ENCODE results near the gene SLC38A11.
"Not testable (repeated sequence)": the region's sequence is repeated elsewhere in the genome, so short reads cannot be mapped to it uniquely, and the experiment has no call there.

SLC38A11 gene, protein sequence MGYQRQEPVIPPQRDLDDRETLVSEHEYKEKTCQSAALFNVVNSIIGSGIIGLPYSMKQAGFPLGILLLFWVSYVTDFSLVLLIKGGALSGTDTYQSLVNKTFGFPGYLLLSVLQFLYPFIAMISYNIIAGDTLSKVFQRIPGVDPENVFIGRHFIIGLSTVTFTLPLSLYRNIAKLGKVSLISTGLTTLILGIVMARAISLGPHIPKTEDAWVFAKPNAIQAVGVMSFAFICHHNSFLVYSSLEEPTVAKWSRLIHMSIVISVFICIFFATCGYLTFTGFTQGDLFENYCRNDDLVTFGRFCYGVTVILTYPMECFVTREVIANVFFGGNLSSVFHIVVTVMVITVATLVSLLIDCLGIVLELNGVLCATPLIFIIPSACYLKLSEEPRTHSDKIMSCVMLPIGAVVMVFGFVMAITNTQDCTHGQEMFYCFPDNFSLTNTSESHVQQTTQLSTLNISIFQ

DNA sequence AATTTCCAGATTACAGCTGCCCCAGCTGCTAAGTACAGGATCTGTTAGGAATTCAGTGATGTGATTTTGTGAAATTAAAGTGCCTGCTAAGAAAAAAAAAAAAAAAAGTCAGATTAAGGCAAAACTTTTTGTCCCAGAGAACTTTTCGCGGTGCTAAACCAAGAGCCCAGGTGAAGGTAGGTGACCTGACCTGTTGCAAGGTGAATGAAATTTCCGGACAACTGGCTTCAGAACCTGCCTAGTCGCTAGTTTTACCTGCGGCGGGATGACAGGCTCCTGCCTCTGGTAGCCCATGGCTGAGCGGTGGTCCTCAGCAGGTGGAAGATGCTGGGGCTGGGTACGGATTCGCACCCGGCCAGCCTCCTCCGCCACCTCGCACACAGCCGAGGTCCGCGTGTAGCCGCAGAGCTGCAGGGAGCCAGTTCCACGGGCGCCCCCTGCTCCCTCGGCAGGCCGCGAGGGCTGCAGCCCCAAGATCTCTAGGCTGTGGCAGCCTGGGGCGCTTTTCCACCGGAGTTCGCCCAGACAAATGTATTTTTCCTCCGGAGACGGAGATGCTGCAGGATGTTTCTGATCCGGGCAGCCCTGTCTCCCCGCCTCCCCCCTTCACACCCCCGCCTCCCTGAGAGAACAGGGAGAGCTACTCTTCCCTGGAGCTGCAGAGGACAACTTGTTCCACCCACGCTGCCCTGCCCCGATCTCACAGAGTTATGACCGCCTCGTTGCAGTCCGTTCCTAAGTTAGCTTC is at the start of gene SLC38A11:
TSS of gene SLC38A11 (minus strand) at position 572 of the 748 bp plus-strand sequence. CDS start at position 294, 278 bp downstream.
- DNase-seq, result no peak

DNA sequence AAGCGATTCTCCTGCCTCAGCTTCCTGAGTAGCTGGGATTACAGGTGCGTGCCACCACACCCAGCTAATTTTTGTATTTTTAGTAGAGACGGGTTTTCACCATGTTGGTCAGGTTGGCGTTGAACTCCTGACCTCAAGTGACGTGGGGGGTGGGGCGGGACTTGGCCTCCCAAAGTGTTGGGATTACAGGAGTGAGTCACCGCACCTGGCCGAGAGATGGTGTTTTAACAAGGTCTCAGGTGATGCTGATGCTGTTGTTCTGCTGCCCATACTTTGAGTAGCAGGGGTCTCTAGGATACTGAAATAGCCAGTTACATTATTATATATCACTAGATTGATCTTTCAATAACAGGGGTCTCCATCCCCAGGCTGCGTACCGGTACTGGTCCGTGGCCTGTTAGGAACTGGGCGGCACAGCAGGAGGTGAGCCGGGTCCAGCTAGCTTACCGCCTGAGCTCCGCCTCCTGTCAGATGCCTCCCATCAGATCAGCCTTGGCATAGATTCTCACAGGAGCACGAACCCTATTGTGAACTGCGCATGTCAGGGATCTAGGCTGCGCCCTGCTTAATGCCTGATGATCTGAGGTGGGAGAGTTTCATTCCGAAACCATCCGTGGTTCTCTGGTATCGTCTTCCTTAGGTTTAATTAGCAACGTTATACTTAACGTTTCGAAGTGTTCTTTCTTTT is 48.3 kb upstream of the SLC38A11 start:
- peak; percentile 38 for DNase-seq

DNA sequence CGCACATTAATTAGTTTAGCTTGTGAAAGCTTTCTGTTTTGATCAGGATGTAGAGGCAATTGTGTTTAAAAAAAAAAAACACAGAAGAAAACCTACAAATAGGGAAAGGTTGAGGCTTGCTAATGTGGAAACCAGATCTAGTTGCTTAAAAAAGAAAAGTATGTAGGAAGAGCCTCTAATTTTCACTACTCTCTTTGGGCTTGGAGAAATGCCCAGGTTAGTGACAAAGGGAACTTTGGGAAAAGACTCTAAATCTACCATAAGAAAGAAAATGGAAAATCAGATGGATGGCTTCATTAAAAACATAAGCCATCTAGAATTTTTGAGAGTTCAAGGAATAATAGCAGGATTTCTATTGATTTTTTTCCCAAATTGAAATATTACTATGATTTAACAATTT is 47.3 kb upstream of the SLC38A11 start:
- DNase-seq, result no peak

DNA sequence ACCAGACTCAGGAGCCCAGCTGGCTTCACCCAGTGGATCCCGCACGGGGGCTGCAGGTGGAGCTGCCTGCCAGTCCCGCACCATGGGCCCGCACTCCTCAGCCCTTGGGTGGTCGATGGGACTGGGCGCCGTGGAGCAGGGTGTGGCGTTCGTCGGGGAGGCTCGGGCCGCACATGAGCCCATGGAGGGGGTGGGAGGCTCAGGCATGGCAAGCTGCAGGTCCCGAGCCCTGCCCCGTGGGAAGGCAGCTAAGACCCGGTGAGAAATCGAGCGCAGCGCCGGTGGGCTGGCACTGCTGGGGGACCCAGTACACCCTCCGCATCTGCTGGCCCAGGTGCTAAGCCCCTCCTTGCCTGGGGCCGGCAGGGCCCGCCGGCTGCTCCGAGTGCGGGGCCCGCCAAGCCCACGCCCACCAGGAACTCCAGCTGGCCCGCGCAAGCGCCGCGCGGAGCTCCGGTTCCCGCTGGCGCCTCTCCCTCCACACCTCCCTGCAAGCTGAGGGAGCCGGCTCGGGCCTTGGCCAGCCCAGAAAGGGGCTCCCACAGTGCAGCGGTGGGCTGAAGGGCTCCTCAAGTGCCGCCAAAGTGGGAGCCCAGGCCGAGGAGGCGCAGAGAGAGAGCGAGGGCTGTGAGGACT is 39.5 kb upstream of the SLC38A11 start:
- DNase-seq, result not testable (repeated sequence)

DNA sequence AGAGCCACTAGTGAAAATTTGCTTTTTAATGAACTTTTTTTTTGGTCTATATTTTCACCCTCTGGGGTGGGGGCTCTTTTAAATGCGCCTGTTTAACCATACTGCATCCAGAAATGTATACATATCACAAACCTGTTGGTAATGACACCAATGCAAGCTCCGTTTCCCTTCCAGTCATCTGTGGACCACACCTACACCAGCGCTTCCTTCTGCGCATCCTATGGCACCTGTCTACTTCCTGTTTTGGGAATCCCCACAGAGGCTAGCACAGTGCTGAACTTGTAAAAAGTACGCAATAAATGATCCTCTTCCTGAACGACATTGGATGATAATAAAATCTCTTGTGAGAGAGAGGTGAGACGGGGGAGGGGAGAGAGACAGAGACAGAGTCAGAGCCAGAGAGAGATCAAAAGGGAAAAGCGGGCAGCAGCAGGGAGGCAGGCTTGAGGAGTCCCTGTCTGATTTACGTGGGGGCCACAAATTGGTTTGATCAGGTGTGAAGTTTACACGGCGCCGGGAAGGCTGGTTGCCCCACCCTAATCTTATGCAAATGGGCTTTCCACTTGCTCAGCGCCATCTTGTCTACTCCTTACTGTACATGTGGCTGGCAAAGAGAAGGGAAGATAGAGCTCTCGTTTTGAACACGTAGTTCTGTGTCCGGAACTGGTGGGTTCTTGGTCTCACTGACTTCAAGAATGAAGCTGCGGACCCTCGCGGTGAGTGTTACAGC is 38.1 kb upstream of the SLC38A11 start:
- no peak for DNase-seq

DNA sequence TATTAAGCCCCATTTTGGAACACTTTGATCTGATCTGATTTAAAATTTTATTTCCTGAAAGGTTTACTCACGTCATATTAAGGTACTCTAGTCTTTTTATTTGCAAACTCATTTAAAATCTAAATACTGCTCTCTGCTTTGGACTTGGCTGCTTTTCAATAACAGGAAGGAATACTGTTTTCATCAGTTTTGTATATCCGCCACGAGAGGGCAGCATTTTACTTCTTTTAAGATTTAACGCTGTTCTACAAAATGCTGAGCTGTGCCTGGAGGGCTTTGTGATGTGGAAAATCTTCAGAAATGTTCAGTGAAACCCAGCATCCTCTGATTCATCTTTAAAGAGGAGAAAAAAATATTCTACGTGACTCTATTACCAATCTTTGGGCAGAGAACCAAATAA is 37.5 kb upstream of the SLC38A11 start:
- peak; percentile 37 for DNase-seq

DNA sequence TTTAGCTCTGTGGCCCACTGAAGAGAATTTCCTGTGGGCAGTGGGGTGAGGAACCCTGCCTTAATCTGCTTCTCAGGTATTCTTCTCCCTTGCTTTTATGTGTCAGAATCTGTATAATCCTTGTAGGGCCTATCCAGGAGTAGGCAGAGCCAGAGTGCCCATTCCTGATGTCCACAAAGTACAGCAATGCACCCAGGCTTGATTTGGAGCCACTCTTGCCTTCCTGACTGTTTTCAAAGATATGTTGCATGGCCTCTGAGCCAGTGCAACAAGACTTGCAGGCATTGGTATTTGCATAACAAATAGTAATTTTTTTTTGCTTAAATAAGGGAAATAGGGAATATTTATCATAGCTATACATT is 36.7 kb upstream of the SLC38A11 start:
- not testable (repeated sequence) for DNase-seq

DNA sequence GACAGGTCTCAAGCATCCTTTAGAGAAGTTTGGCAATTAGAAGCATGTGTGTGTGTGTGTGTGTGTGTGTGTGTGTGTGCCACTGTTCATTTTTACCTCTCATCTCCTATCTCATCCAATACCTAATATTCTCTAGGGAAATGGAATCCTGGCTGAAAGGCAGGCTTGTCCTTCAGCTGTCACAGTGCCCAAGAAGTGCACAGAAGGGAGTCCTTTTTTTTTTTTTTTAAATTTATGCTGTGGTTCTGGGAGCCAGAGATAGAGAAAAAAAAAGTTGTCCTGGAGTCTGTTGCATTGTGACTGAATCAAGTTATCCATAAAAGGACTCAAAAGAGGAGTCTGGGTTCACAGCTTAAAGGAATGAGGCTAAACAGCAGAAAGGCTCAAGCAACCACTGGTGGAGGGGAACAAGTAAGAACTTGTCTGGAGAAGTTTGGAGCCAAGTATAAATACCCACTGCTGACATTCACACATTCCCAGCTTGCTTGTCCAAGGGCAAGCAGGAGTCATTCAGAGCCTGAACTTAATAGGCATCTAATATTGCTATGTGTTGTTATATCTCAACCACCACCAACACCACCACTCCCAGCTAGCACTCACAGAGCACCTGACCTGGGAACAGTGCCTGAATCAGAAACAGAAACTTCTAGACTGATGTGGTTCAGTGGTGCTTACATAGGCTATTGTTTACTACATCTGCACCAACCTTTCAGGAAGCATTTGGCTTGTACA is 36.2 kb upstream of the SLC38A11 start:
- DNase-seq, result not testable (repeated sequence)

DNA sequence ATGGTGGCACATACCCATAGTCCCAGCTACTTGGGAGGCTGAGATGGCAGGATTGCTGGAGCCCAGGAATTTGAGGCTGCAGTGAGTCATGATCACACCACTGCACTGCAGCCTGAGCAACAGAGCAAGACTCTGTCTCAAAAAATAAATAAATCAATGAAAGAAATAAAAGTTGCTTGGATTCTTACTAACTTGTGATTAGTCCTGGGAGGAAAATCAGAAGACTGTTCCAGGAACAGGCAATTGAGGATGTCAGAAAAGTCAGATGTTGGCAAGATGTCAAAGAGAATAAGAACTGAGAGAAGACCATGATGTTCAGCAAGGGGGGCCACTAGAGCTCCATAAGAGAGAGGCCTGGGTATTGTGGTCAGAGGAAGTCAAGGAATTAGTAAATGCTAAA is 35.6 kb upstream of the SLC38A11 start:
- DNase-seq, result not testable (repeated sequence)

DNA sequence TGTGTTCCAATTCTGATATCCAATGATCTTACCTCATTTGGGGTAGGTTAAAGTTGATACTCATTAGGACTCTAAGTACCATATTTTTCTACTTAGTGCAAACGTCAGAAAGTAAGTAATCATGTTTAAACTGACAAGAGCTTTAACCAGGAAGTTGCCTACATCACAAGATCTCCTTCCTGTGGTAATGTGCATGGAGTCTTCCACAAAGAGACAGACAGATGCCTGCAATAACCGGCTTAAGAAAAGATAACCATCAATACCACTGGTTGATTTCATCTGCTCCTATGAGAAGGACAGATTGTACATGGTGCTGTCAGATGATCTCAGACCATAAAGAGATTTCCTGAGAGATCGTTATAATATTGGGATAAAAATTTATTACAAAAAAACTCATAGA is 33.5 kb upstream of the SLC38A11 start:
- DNase-seq, result not testable (repeated sequence)

DNA sequence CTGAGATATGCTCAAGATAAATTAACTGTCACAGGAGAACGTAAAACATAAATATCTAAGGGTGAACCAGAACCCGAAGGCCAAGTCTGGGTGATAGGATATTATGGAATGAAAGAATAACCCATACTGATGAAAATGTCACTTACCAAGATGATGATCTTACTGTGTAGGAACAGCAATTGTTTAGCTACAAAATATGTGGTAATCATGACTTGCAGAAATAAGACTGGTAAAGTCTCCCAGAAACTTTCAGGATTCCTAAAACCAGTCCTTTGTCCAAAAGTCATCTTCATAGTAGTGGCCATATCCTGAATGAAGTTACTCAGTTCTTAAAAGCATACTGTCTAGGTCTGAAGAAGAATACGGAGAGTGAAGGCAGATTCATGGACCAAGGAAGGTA is 30.7 kb upstream of the SLC38A11 start:
- not testable (repeated sequence) for DNase-seq

DNA sequence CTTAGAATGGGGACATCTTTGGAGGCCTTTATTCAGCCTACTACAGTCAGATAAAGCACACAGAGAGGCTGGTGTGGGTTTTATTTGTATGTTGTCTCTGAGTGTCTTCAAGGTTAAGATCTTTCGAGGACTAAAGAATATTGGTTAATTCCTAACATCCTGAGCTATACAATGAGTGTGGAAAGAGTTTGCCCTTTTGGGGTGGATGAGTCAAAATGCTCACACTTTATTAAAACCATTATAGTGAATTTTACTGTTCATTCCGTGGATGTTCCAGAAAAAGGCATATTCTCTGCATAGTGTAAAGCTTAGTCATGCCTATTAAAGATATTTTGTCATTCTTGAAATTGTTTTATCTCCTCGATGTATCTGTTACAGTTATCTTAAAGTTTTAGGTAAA is 29.1 kb upstream of the SLC38A11 start:
- no peak for DNase-seq

DNA sequence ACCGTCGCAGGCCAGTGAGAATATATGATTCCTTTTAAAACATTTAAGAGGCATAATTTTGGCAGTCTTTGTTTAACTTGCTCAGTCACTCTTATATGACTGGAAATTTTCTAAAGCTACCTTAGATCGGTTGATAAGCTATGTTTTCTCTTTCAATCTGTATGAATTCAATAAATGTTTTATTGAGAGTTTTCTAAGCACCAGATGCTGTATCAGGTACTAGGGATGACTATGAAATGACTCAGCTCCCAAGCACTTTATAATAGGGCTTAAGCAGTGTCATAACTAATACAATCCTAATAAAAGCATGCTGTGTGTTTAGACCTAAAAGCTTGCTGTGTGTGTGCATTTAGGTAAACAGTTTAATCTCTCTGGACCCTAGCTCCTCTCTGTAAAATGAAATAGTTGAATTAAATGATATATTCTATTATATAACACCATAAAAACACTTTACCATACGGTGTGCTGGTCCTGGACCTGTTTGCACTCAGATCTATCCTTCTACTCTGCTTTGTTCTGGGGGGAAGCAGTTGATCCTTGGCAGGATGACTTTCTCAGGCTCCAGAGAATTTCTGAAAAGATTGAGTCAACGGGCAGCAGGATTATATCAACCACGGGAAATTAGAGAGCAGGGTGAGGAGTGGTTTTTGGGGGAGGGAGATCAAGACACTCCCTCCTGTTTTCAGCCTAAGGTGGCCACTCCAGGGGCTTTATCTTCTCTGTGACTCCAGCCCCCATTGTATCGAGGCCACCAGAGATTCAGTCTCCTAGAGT is 26.1 kb upstream of the SLC38A11 start:
- DNase-seq, result no peak

DNA sequence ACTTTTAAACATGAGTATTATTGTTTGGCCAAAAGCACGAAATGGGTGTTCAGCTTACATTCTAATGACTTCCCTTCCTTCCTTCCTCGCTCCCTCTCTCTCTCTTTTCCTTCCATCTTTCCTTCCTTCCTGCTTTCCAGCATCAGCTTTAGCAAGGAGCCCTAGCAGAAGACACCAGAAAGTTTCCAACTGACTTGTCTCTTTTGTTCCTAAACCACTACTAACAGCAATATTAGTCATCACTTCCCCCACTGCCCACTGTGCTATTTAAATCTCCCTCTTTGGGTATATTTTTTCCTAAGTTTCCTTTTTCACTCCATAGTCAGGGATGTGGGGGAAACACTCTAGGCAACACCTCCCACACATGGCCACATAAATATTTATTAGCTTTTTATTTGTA is 25.4 kb upstream of the SLC38A11 start:
- DNase-seq, result not testable (repeated sequence)

DNA sequence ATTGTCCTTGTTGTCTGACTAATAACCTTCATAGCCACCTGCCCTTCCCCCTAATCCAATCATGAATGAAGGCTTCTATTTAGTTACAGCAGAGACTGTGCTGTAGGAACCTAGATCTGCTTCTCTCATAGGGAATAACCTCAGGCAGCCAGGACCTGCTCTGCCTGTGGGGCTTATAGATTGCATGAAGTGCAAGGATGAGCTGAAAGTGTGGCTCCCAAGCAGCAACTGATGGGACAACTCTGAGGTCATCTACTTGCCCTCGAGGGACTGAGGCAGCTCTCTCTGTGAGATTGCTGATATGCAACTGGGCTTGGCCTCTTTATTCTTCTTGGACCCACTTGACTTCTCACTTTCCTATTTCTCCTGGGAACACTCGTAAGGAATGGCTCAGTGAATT is 23.8 kb upstream of the SLC38A11 start:
- DNase-seq, result no peak

DNA sequence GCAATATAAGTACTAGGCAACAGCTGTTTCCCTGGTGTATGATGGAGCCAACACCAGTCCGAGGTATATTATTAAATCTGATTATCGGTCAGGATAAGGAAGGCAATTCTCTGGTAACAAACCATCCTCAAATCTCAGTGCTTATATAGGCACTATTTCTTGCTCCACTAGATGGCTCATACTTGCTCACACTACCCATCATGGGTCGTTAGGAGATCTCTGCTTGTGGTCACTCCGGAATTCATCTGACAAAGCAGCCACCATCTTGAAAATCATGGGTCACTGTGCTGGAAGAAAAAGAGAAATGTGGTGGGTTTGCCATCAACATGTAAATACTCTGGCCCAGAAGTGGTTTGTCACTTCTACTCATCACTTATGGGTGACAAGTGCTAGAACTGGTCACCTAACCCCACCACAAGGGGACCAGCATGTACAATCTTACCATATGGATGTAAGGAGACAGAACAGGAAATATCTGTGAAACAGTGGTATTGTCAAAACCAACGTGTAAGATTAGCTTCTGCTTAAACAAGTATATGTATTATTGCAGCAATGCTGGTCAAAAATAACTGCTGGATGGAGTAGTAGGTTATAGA is 21.6 kb upstream of the SLC38A11 start:
- DNase-seq, result not testable (repeated sequence)

DNA sequence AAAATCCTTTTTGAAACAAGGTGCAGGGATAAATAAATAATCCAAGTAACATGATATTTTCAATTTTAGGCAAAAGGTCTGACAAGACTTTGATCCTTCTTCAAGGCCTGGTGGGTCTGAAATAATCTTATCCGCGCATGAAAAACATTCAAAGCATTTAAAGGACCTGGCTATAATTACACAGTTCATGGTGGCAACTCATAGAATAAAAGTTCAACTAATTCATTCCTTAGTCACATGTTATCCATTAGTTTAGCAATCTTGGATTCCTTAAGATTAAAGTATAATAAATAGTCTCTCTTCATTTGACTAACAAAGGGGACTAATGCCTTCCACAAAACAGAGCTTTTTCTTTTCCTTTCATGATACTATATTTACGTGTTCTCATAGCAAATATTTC is 21.0 kb upstream of the SLC38A11 start:
- no peak for DNase-seq

DNA sequence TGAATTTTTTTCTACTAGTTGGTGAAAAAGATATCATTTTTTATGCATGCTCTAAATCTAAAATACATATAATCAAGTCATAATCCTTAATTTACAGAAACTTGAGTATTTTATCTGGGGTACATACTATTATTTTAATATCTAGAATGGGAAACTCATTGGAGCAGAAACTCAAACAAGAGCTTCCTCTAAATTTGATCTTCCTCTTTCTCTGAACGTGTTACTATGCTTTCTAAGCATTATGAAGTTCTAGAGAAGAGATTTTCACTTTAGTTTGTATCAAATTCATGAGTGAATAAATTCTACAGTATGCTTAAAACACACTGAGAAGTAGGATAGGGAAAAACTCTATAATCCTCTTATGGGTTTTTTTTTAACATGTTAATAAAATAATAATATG is 20.6 kb upstream of the SLC38A11 start:
- DNase-seq, result no peak

DNA sequence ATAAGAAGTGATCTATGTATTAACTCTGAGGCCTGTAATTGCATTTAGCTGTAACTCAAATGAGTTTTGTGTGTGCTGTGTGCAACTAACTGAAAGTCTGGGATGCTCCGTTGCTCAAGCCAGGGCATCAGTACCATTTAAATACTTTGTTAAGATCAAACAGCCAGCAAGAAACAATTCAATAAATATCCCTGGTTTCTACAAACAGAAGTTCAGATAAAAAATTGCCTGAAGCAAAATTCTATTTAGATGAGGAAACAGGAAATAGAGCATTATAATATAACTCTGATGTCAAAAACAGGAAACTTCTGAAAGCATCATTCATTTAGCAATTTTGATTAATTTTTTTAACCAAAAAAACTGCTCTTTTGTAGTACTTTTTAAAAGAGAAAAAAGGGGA is 18.9 kb upstream of the SLC38A11 start:
- no peak for DNase-seq

DNA sequence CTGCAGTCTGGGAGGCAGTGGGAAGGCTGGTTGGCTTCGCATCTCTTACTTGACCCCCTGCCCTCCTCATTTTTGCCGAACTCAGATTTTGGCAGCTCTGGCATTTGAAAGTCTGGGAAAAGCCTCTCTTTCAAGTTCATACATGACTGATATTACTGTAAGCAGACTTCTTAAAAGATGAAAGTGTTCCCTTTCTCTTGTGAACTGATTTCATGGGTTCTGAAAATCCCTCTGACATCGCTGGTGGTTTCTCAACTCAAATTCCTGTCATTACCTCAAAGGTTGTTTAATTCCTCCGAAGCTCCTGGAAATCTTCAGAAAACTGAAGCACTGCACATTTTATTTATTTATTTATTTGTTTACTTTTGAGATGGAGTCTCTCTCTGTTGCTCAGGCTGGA is 16.9 kb upstream of the SLC38A11 start:
- no peak for DNase-seq

Data from NCI-H2081 treated with DMSO at 0.1 percent for 48 hours (cell line).